A549 (cell line): ENCODE data around the gene GRIK1. TPM values are rescaled to one million over a fixed set of nuclear protein-coding genes. Genes with fewer than 3 reads are reported as not detected.

Experiments used
- ATAC-seq, 2 experiments: fragments of 200-7000 bp in 1 of 2; fragments of >200 bp in 1 of 2; cut with Nextera tagmentation in 1 of 2; cut with Tn5 transposase in 1 of 2; 3 replicates each; pipeline versions ENCODE4 v1.8.0 to v1.9.1; 2018 to 2020; ENCODE audit warnings: mild to moderate bottlenecking in 1 of 2, moderate library complexity in 1 of 2
- CTCF ChIA-PET: fragments of 300-600 bp; sonication (Branson Sonifier 250); formaldehyde crosslinking; extraction: SDS; loops from one replicate; lab custom pipeline; 2021; ENCODE audit warnings: antibody characterized with exemption, inconsistent platforms; lab: Yijun Ruan, JAX
- POLR2A ChIA-PET: fragments of 350-600 bp; formaldehyde crosslinking; extraction: SDS; loops from one replicate; lab custom pipeline; 2021; ENCODE audit warnings: antibody characterized with exemption, inconsistent platforms; lab: Yijun Ruan, JAX
- DNase-seq, 2 experiments: peaks; one replicate each; pipeline versions ENCODE4 v3.0.0 to v3.0.0-alpha.2; 2011 to 2016; ENCODE audit warnings: low read depth in 1 of 2, low spot score in 1 of 2
- FAIRE-seq: peaks from 2 replicates; lab custom pipeline; 2011; peaks lifted over from hg19 to GRCh38; lab: Jason Lieb, UNC
- H3K27ac ChIP-seq, 2 experiments: fragments of >200 bp; sonication (Bioruptor Twin); formaldehyde crosslinking; 3 replicates each; pipeline ENCODE4 v1.5.1; 2016 to 2017
- H3K4me1 ChIP-seq: fragments of >200 bp; sonication (Bioruptor Twin); formaldehyde crosslinking; 3 replicates; pipeline ENCODE4 v1.6.1; 2016
- H3K4me2 ChIP-seq: fragments of >200 bp; sonication (Bioruptor Twin); formaldehyde crosslinking; 3 replicates; pipeline ENCODE4 v1.6.1; 2016
- H3K4me3 ChIP-seq: fragments of >200 bp; sonication (Bioruptor Twin); formaldehyde crosslinking; 3 replicates; pipeline ENCODE4 v1.5.1; 2016
- H3K9me3 ChIP-seq: fragments of >200 bp; sonication (Bioruptor Twin); formaldehyde crosslinking; 3 replicates; pipeline ENCODE4 v1.6.1; 2016
- CBX2 ChIP-seq: fragments of 200-600 bp; sonication (generic); IDR thresholded peaks from 2 replicates; pipeline ENCODE4 v1.6.1; 2016; ENCODE audit warnings: low read depth, mild to moderate bottlenecking, borderline replicate concordance
- CEBPB ChIP-seq, 2 experiments: fragments of >200 bp in 1 of 2; sonication (Bioruptor Twin) in 1 of 2; formaldehyde crosslinking in 1 of 2; IDR thresholded peaks; 2 replicates each; pipeline ENCODE4 v1.6.1; 2012 to 2016
- CHD4 ChIP-seq: fragments of 200-600 bp; sonication (generic); IDR thresholded peaks from 2 replicates; pipeline ENCODE4 v1.6.1; 2016; ENCODE audit warnings: antibody characterized with exemption, mild to moderate bottlenecking, borderline replicate concordance
- EHF ChIP-seq: fragments of 250-450 bp; sonication (Bioruptor Pico); IDR thresholded peaks from 2 replicates; pipeline ENCODE4 v1.5.0; 2020; ENCODE audit warnings: mild to moderate bottlenecking
- EHMT2 ChIP-seq: fragments of 200-600 bp; sonication (generic); IDR thresholded peaks from 2 replicates; pipeline ENCODE4 v1.6.1; 2016; ENCODE audit warnings: antibody characterized with exemption, low read depth, mild to moderate bottlenecking, moderate library complexity
- EP300 ChIP-seq, 2 experiments: fragments of >200 bp; sonication (Bioruptor Twin); formaldehyde crosslinking; IDR thresholded peaks; 2 replicates in 1 of 2; 3 replicates in 1 of 2; pipeline ENCODE4 v1.6.1; 2016 to 2017
- HDAC2 ChIP-seq: fragments of 200-600 bp; sonication (generic); IDR thresholded peaks from 2 replicates; pipeline ENCODE4 v1.6.1; 2016
- HEYL ChIP-seq: fragments of 250-450 bp; sonication (Bioruptor Pico); IDR thresholded peaks from 2 replicates; pipeline ENCODE4 v1.8.0; 2021; ENCODE audit warnings: mild to moderate bottlenecking, moderate library complexity
- HOXB5 ChIP-seq: fragments of 250-450 bp; sonication (Bioruptor Pico); IDR thresholded peaks from 2 replicates; pipeline ENCODE4 v1.5.0; 2020; ENCODE audit warnings: mild to moderate bottlenecking, moderate library complexity
- KDM1A ChIP-seq: fragments of 200-600 bp; sonication (generic); IDR thresholded peaks from 2 replicates; pipeline ENCODE4 v1.6.1; 2016; ENCODE audit warnings: low read depth, mild to moderate bottlenecking
- KDM5A ChIP-seq: fragments of 200-600 bp; sonication (generic); IDR thresholded peaks from 2 replicates; pipeline ENCODE4 v1.6.1; 2016; ENCODE audit warnings: antibody characterized with exemption, mild to moderate bottlenecking
- NFE2L2 ChIP-seq: fragments of 150-350 bp; conservative IDR thresholded peaks from 2 replicates; pipeline ENCODE4 v1.6.1; 2014; ENCODE audit warnings: low read length
- NPAS2 ChIP-seq: fragments of 250-450 bp; sonication (Bioruptor Pico); IDR thresholded peaks from 2 replicates; pipeline ENCODE4 v1.8.0; 2022; ENCODE audit warnings: mild to moderate bottlenecking, moderate library complexity, borderline replicate concordance
- NR3C1 ChIP-seq: fragments of >200 bp; sonication (Bioruptor Twin); formaldehyde crosslinking; IDR thresholded peaks from 3 replicates; pipeline ENCODE4 v1.6.1; 2017
- PHF8 ChIP-seq: fragments of 200-600 bp; sonication (generic); IDR thresholded peaks from 2 replicates; pipeline ENCODE4 v1.6.1; 2016; ENCODE audit warnings: low read depth, mild to moderate bottlenecking, antibody characterized with exemption, moderate library complexity, borderline replicate concordance
- RNF2 ChIP-seq: fragments of 200-600 bp; sonication (generic); IDR thresholded peaks from 2 replicates; pipeline ENCODE4 v1.6.1; 2016; ENCODE audit warnings: low read depth, mild to moderate bottlenecking, antibody characterized with exemption, moderate library complexity, borderline replicate concordance
- SREBF2 ChIP-seq: fragments of 450-650 bp; IDR thresholded peaks from 2 replicates; pipeline ENCODE4 v1.6.1; 2014; ENCODE audit warnings: mild to moderate bottlenecking, moderate library complexity
- TP53 ChIP-seq: fragments of 250-450 bp; sonication (Bioruptor Pico); IDR thresholded peaks from 2 replicates; pipeline ENCODE4 v1.5.0; 2021; ENCODE audit warnings: mild to moderate bottlenecking, moderate library complexity
- ZC3H11A ChIP-seq: fragments of 450-650 bp; IDR thresholded peaks from 2 replicates; pipeline ENCODE4 v1.6.1; 2014; ENCODE audit warnings: antibody characterized with exemption, mild to moderate bottlenecking
- ZFP36 ChIP-seq: fragments of 450-650 bp; IDR thresholded peaks from 2 replicates; pipeline ENCODE4 v1.6.1; 2014; ENCODE audit warnings: borderline replicate concordance; ENCODE audit not compliant: partially characterized antibody
- ZNF302 ChIP-seq: fragments of 250-450 bp; sonication (Bioruptor Pico); IDR thresholded peaks from 2 replicates; pipeline ENCODE4 v1.9.0; 2021; ENCODE audit warnings: inconsistent platforms, mild to moderate bottlenecking, moderate library complexity
- WGBS: methylation state at CpG from one replicate; pipeline ENCODE4 v1.1.6; 2017; ENCODE audit errors: missing lambda C conversion rate; 5-methylcytosine and 5-hydroxymethylcytosine counted together
- polyA plus RNA-seq, 4 experiments: library from polyadenylated mRNA; depleted of rRNA in 3 of 4; stranded (reverse); fragments of >200 nt; fragmentation: RNase III in 1 of 4; extraction: RNeasy Plus Mini Kit Qiagen cat#74134 plus additional on column Dnase treatment in 1 of 4; gene quantifications; 2 replicates in 3 of 4; 3 replicates in 1 of 4; pipeline ENCODE4 v1.2.3, GENCODE V29; 2011 to 2017
- TF ChIP-seq, protein P1 (sequence below): fragments of >200 bp; sonication (Bioruptor Twin); formaldehyde crosslinking; IDR thresholded peaks from 3 replicates; pipeline ENCODE4 v1.6.1; 2016
- TF ChIP-seq, protein P2 (sequence below): fragments of 250-450 bp; sonication (Bioruptor Pico); IDR thresholded peaks from 2 replicates; pipeline ENCODE4 v1.5.0; 2020; ENCODE audit warnings: low read depth, mild to moderate bottlenecking, moderate library complexity
- TF ChIP-seq, protein P3 (sequence below): IDR thresholded peaks from 2 replicates; pipeline ENCODE4 v1.6.1; 2012
- TF ChIP-seq, protein P4 (sequence below): fragments of >200 bp; sonication (Bioruptor Twin); formaldehyde crosslinking; IDR thresholded peaks from 3 replicates; pipeline ENCODE4 v1.5.1; 2016
- TF ChIP-seq, protein P5 (sequence below): fragments of >200 bp; sonication (Bioruptor Twin); formaldehyde crosslinking; IDR thresholded peaks from 2 replicates; pipeline ENCODE4 v1.6.1; 2016
- TF ChIP-seq, protein P6 (sequence below): IDR thresholded peaks from 2 replicates; pipeline ENCODE4 v1.6.1; 2012

Gene GRIK1
- polyA plus RNA-seq, 2 of the 4 experiments (the other 2 are of a cell fraction): not detected

DNA sequence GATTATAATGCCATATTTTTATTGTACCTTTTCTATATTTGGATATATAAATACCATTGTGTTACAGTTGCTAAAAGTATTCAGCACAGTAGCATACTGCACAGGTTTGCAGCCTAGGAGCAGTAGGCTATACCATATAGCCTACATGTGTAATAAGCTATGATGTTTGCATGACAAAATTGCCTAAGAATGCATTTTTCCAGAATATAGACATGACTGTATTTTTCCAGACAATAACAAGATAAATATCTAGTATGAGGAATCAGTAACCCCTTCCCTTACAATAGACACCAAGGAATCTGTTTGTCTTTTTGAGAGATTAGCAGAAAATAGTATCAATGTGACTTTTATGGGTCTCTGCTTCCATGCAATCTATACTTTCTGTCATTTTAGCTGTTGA lies 228.6 kb downstream of the GRIK1 start:
- no peak for FAIRE-seq
- Histone ChIP-seq H3K4me1 (no peaks in the 10 kb centered on the region), H3K9me3 (no peaks in the 10 kb centered on the region), H3K27ac (no peak overlapping the region), H3K4me2 (no peak overlapping the region), H3K4me3 (no peak overlapping the region)
- DNase-seq: no peak
- POLR2A ChIA-PET: no interaction called here
- CTCF ChIA-PET: no interaction called here
- ATAC-seq: no peak
- TF ChIP-seq, protein P1, sequence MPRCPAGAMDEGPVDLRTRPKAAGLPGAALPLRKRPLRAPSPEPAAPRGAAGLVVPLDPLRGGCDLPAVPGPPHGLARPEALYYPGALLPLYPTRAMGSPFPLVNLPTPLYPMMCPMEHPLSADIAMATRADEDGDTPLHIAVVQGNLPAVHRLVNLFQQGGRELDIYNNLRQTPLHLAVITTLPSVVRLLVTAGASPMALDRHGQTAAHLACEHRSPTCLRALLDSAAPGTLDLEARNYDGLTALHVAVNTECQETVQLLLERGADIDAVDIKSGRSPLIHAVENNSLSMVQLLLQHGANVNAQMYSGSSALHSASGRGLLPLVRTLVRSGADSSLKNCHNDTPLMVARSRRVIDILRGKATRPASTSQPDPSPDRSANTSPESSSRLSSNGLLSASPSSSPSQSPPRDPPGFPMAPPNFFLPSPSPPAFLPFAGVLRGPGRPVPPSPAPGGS: no peak
- no peak for TF ChIP-seq CEBPB (IDR thresholded peaks at IDR 0.05)

DNA sequence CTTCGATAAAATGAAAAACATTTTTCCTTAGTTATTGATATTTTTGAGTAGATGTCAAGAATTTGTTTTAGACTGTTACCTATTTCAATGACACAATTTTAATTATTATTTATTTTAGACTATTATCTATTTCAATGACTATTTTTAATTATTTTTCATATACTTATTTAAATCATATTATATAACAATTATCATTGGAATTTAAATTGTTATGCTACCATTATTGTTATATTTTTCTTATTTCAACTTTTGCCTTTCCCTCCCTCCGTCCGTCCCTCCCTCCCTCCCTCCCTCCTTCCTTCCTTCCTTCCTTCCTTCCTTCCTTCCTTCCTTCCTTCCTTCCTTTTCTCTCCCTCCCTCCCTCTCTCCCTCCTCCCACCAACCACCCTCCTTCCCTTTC lies 229.3 kb downstream of the GRIK1 start:
- FAIRE-seq (no peak), ATAC-seq (no peak)
- TF ChIP-seq HOXB5 (CRISPR knock-in tag) (no peak), HEYL (CRISPR knock-in tag) (no peak), ZC3H11A (no peak), TP53 (CRISPR knock-in tag) (no peak), CBX2 (no peak)

DNA sequence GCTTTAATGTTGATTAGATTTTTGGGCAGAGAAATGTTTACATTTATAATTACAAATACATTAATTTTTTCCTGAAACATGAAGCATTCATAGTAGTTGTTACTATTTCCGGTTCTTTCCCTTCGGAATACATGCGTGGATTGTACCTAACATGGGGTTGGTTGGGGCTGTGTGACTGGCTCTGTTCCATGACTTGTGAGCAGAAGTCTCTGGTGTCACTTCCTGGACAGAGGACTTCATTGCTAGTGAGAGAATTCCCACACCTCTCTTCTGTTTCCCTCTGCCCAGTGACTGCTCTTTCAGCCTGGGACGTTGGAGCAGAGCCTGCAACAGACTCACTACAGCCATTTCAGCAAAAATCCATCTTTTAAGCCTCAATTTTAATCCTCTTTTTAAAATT lies 231.4 kb downstream of the GRIK1 start:
- no peak for TF ChIP-seq NFE2L2
- TF ChIP-seq, protein P2, sequence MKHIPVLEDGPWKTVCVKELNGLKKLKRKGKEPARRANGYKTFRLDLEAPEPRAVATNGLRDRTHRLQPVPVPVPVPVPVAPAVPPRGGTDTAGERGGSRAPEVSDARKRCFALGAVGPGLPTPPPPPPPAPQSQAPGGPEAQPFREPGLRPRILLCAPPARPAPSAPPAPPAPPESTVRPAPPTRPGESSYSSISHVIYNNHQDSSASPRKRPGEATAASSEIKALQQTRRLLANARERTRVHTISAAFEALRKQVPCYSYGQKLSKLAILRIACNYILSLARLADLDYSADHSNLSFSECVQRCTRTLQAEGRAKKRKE: no peak
- no peak for TF ChIP-seq RNF2
- TF ChIP-seq ZNF302: no peak
- no peak for TF ChIP-seq KDM5A
- TF ChIP-seq, protein P3, sequence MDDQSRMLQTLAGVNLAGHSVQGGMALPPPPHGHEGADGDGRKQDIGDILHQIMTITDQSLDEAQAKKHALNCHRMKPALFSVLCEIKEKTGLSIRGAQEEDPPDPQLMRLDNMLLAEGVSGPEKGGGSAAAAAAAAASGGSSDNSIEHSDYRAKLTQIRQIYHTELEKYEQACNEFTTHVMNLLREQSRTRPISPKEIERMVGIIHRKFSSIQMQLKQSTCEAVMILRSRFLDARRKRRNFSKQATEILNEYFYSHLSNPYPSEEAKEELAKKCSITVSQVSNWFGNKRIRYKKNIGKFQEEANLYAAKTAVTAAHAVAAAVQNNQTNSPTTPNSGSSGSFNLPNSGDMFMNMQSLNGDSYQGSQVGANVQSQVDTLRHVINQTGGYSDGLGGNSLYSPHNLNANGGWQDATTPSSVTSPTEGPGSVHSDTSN: no peak
- no peak for TF ChIP-seq SREBF2
- TF ChIP-seq HOXB5 (CRISPR knock-in tag): no peak
- TF ChIP-seq CHD4: no peak
- no peak for TF ChIP-seq ZFP36
- no peak for TF ChIP-seq NR3C1
- TF ChIP-seq HDAC2: no peak
- no peak for TF ChIP-seq PHF8
- WGBS: 38% methylated on average over 4 of the region's 4 CpGs
- H3K9me3 ChIP-seq: no peaks in the 10 kb centered on the region
- H3K4me2 ChIP-seq: no peak overlapping the region
- ATAC-seq (no peak), DNase-seq (no peak), FAIRE-seq (no peak)
- ChIA-PET CTCF (no interaction called here), POLR2A (no interaction called here)
- no peak overlapping the region for H3K27ac ChIP-seq
- H3K4me3 ChIP-seq: no peak overlapping the region
- no peaks in the 10 kb centered on the region for H3K4me1 ChIP-seq

More for the DNA sequence above, 229.3 kb downstream of the GRIK1 start:
- ChIA-PET CTCF (no interaction called here), POLR2A (no interaction called here)
- Histone ChIP-seq H3K4me3 (no peak overlapping the region), H3K9me3 (no peaks in the 10 kb centered on the region), H3K4me2 (no peak overlapping the region), H3K27ac (no peak overlapping the region), H3K4me1 (no peaks in the 10 kb centered on the region)
- 20% methylated on average over 2 of the region's 3 CpGs for WGBS
- DNase-seq: no peak

DNA sequence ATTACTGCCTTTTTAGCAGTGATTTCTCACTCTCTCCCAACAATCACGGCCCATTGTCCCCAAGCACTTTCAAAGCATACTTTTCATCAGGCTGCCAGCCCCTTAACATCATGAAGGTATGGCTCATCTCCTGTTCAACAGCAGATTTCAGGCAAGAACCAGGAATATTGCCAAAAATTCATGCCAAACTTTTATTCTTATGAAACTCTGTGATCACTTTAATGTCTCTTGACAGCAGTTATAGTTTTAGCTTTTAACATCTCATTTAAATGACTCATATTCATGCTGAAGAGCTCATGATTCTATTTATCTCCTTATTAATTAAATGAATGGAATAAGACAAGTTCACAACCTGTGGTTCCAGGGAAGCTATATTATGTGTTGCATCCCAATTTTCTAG lies 235.1 kb downstream of the GRIK1 start:
- POLR2A ChIA-PET: no interaction called here
- H3K4me2 ChIP-seq: no peak overlapping the region
- no peak for FAIRE-seq

More for the DNA sequence above, 235.1 kb downstream of the GRIK1 start:
- DNase-seq (no peak), ATAC-seq (no peak)
- no peaks in the 10 kb centered on the region for H3K9me3 ChIP-seq
- TF ChIP-seq, protein P4, sequence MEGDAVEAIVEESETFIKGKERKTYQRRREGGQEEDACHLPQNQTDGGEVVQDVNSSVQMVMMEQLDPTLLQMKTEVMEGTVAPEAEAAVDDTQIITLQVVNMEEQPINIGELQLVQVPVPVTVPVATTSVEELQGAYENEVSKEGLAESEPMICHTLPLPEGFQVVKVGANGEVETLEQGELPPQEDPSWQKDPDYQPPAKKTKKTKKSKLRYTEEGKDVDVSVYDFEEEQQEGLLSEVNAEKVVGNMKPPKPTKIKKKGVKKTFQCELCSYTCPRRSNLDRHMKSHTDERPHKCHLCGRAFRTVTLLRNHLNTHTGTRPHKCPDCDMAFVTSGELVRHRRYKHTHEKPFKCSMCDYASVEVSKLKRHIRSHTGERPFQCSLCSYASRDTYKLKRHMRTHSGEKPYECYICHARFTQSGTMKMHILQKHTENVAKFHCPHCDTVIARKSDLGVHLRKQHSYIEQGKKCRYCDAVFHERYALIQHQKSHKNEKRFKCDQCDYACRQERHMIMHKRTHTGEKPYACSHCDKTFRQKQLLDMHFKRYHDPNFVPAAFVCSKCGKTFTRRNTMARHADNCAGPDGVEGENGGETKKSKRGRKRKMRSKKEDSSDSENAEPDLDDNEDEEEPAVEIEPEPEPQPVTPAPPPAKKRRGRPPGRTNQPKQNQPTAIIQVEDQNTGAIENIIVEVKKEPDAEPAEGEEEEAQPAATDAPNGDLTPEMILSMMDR: no peak
- no peak for TF ChIP-seq CHD4
- TF ChIP-seq EP300 (IDR thresholded peaks at IDR 0.05): no peak
- no peak for TF ChIP-seq NFE2L2
- TF ChIP-seq, protein P5, sequence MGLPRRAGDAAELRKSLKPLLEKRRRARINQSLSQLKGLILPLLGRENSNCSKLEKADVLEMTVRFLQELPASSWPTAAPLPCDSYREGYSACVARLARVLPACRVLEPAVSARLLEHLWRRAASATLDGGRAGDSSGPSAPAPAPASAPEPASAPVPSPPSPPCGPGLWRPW: no peak
- TF ChIP-seq EHMT2: no peak
- TF ChIP-seq, protein P6, sequence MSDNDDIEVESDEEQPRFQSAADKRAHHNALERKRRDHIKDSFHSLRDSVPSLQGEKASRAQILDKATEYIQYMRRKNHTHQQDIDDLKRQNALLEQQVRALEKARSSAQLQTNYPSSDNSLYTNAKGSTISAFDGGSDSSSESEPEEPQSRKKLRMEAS: no peak
- no peak for TF ChIP-seq NPAS2 (CRISPR knock-in tag)
- TF ChIP-seq EHF (CRISPR knock-in tag): no peak
- no peak for TF ChIP-seq KDM1A
- TF ChIP-seq HEYL (CRISPR knock-in tag): no peak
- CTCF ChIA-PET: no interaction called here
- H3K4me3 ChIP-seq: no peak overlapping the region
- H3K27ac ChIP-seq: no peak overlapping the region
- 0% methylated on average over 1 of the region's 1 CpG for WGBS
- H3K4me1 ChIP-seq: no peaks in the 10 kb centered on the region
